OCI-LY1 (cell line): ENCODE results near the gene DMC1.

Source experiments
- H2AFZ ChIP-seq: fragments of 200-600 bp; sonication (generic), shearing (Covaris generic); 2 replicates; pipeline ENCODE4 v1.6.0; 2014; ENCODE audit warnings: antibody characterized with exemption, mild to moderate bottlenecking, low read length
- H3F3A ChIP-seq: fragments of 200-600 bp; sonication (generic), shearing (Covaris generic); 2 replicates; pipeline ENCODE4 v1.6.0; 2014; ENCODE audit warnings: mild to moderate bottlenecking, antibody characterized with exemption, low read length, moderate library complexity; ENCODE audit not compliant: insufficient read depth
- H3K27ac ChIP-seq: fragments of 200-600 bp; sonication (generic); 2 replicates; pipeline ENCODE4 v1.5.1; 2014; ENCODE audit warnings: low read length, mixed run types, mild to moderate bottlenecking, low read depth; ENCODE audit not compliant: poor library complexity, severe bottlenecking
- H3K27me3 ChIP-seq: fragments of 200-600 bp; sonication (generic); 2 replicates; pipeline ENCODE4 v1.6.0; 2014; ENCODE audit warnings: antibody characterized with exemption, mild to moderate bottlenecking, low read length, moderate library complexity; ENCODE audit not compliant: insufficient read depth
- H3K36me3 ChIP-seq: fragments of 200-600 bp; sonication (generic); 2 replicates; pipeline ENCODE4 v1.6.1; 2014; ENCODE audit warnings: mild to moderate bottlenecking, antibody characterized with exemption, low read length, moderate library complexity, mixed read lengths; ENCODE audit not compliant: insufficient read depth
- H3K4me1 ChIP-seq: fragments of 200-600 bp; sonication (generic); 2 replicates; pipeline ENCODE4 v1.5.1; 2014; ENCODE audit warnings: mild to moderate bottlenecking, low read length, moderate library complexity; ENCODE audit not compliant: insufficient read depth, severe bottlenecking
- H3K4me2 ChIP-seq: fragments of 200-600 bp; sonication (generic), shearing (Covaris generic); 2 replicates; pipeline ENCODE4 v1.6.1; 2014; ENCODE audit warnings: low read length
- H3K4me3 ChIP-seq: fragments of 200-600 bp; sonication (generic); 2 replicates; pipeline ENCODE4 v1.5.1; 2014; ENCODE audit warnings: low read length, low read depth, mild to moderate bottlenecking, mixed read lengths; ENCODE audit not compliant: poor library complexity, severe bottlenecking
- H3K79me2 ChIP-seq: fragments of 200-600 bp; shearing (Covaris generic); 2 replicates; pipeline ENCODE4 v1.6.1; 2016; ENCODE audit warnings: mixed run types, low read length, mixed read lengths; ENCODE audit not compliant: insufficient read depth
- H3K9ac ChIP-seq: fragments of 200-600 bp; sonication (generic), shearing (Covaris generic); 2 replicates; pipeline ENCODE4 v1.6.1; 2014; ENCODE audit warnings: mild to moderate bottlenecking, low read length, mixed read lengths
- H3K9me2 ChIP-seq: fragments of 200-600 bp; sonication (generic), shearing (Covaris generic); 2 replicates; pipeline ENCODE4 v1.6.1; 2014; ENCODE audit warnings: low read depth, mild to moderate bottlenecking, low read length, mixed read lengths
- H3K9me3 ChIP-seq: fragments of 200-600 bp; shearing (Covaris generic); 2 replicates; pipeline ENCODE4 v1.6.1; 2014; ENCODE audit warnings: low read length, mixed read lengths
- H4K20me1 ChIP-seq: fragments of 200-600 bp; sonication (generic), shearing (Covaris generic); 2 replicates; pipeline ENCODE4 v1.6.0; 2016; ENCODE audit warnings: mild to moderate bottlenecking, low read length; ENCODE audit not compliant: insufficient read depth
- CTCF ChIP-seq: fragments of 200-600 bp; sonication (generic), shearing (Covaris generic); IDR thresholded peaks from 2 replicates; pipeline ENCODE4 v1.5.1; 2017; ENCODE audit warnings: mild to moderate bottlenecking, antibody characterized with exemption, low read length, moderate library complexity, mixed read lengths
- EZH2 ChIP-seq: fragments of 200-600 bp; sonication (generic), shearing (Covaris generic); IDR thresholded peaks from 2 replicates; pipeline ENCODE4 v1.8.0; 2017; ENCODE audit warnings: borderline replicate concordance, mixed run types, mild to moderate bottlenecking, antibody characterized with exemption, low read length, moderate library complexity, mixed read lengths

Gene DMC1

GRCh38 chr22:38554281-38554680 is 15.7 kb downstream of the DMC1 start:
- no peaks in the 10 kb centered on the region for H4K20me1 ChIP-seq
- TF ChIP-seq CTCF (no peak), EZH2 (no peak)
- H3K9ac ChIP-seq: no peak overlapping the region
- no peaks in the 10 kb centered on the region for H3K9me2 ChIP-seq
- H3K9me3 ChIP-seq: no peaks in the 10 kb centered on the region
- no peak overlapping the region for H2AFZ ChIP-seq
- no peaks in the 10 kb centered on the region for H3K79me2 ChIP-seq
- no peak overlapping the region for H3K4me2 ChIP-seq
- no peaks in the 10 kb centered on the region for H3K36me3 ChIP-seq
- H3K4me1 ChIP-seq: peaks cover 3% of the 10 kb centered on the region
- H3K4me3 ChIP-seq: no peak overlapping the region
- H3K27ac ChIP-seq: no peak overlapping the region
- no peaks in the 10 kb centered on the region for H3K27me3 ChIP-seq
- no peaks in the 10 kb centered on the region for H3F3A ChIP-seq

GRCh38 chr22:38549101-38549894 is 20.7 kb downstream of the DMC1 start:
- no peak overlapping the region for H3K27ac ChIP-seq

DNA sequence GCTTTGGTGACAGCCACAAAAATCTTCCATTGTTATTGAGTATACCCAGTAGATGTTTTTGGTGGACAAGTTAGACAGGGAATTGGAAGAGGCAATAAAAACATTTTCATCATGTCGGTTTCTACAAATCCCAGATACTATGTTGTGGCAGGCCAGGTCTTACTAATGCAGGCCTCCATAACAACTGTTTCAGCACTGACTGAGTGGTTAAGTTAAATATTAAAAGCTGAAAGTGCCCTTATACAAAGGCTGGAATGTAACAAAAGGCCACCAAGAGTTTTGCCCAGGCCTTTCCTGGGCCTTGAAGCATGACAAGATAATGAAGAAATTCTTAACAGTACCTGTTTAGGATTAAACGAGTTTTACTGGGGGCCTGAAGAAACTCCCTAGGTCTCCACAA is 29.3 kb downstream of the DMC1 start:
- Histone ChIP-seq H3K27me3 (no peaks in the 10 kb centered on the region), H3K9me3 (no peaks in the 10 kb centered on the region), H4K20me1 (no peaks in the 10 kb centered on the region), H3K4me3 (no peak overlapping the region), H3K9ac (no peak overlapping the region), H3F3A (no peaks in the 10 kb centered on the region), H3K4me2 (no peak overlapping the region), H2AFZ (no peak overlapping the region), H3K9me2 (no peaks in the 10 kb centered on the region), H3K79me2 (no peaks in the 10 kb centered on the region), H3K36me3 (no peaks in the 10 kb centered on the region; the same call in 1 of the 2 replicates), H3K4me1 (no peaks in the 10 kb centered on the region), H3K27ac (no peak overlapping the region)
- TF ChIP-seq EZH2: no peak
- no peak for TF ChIP-seq CTCF

More at GRCh38 chr22:38549101-38549894, 20.7 kb downstream of the DMC1 start:
- no peak overlapping the region for H3K9ac ChIP-seq
- no peaks in the 10 kb centered on the region for H3K9me3 ChIP-seq
- no peak overlapping the region for H3K4me3 ChIP-seq
- no peaks in the 10 kb centered on the region for H4K20me1 ChIP-seq
- H3K4me2 ChIP-seq: no peak overlapping the region
- H3K27me3 ChIP-seq: no peaks in the 10 kb centered on the region
- H3F3A ChIP-seq: no peaks in the 10 kb centered on the region
- peaks cover 3% of the 10 kb centered on the region for H3K4me1 ChIP-seq
- no peaks in the 10 kb centered on the region for H3K9me2 ChIP-seq
- TF ChIP-seq EZH2 (no peak), CTCF (no peak)
- no peaks in the 10 kb centered on the region for H3K36me3 ChIP-seq
- H3K79me2 ChIP-seq: no peaks in the 10 kb centered on the region
- no peak overlapping the region for H2AFZ ChIP-seq
